ENCODE results near the gene CFAP210.
"Not testable (repeated sequence)": the region's sequence is repeated elsewhere in the genome, so short reads cannot be mapped to it uniquely, and the experiment has no call there.

The CFAP210 gene

GRCh38 chr2:169613876-169614275 is 80.3 kb downstream of the CFAP210 start:
- DNase-seq (ENCODE audit: low read depth), result no peak

GRCh38 chr2:169609264-169609663 is 84.9 kb downstream of the CFAP210 start:
- no peak for DNase-seq (ENCODE audit: low read depth)

- no peak for DNase-seq (ENCODE audit: low read depth)
These were observed 94.6 kb downstream of the CFAP210 start for GRCh38 chr2:169599568-169599967.

GRCh38 chr2:169598982-169599381 is 95.2 kb downstream of the CFAP210 start:
- DNase-seq (ENCODE audit: low read depth), result no peak

GRCh38 chr2:169596546-169596945 is 97.7 kb downstream of the CFAP210 start:
- DNase-seq (ENCODE audit: low read depth), result not testable (repeated sequence)
